Peyer's patch (tissue), 4 donors: ENCODE data around the gene RSU1. TPM values are rescaled to one million over a fixed set of nuclear protein-coding genes. Genes with fewer than 3 reads are reported as not detected.

Experiments
- DNase-seq, 3 donors: peaks; one replicate each; pipeline ENCODE4 v3.0.0-alpha.2; 2017 to 2019
- H3K27ac ChIP-seq, 4 donors: fragments of 200-600 bp; sonication (generic); one replicate each; pipeline ENCODE4 v1.5.1; 2016 to 2019
- H3K27me3 ChIP-seq, 2 donors: fragments of 200-600 bp; sonication (generic); one replicate each; pipeline ENCODE4 v1.5.1; 2019
- H3K36me3 ChIP-seq, 3 donors: fragments of 200-600 bp; sonication (generic); one replicate each; pipeline ENCODE4 v1.5.1; 2016 to 2019
- H3K4me1 ChIP-seq, 4 donors: fragments of 200-600 bp; sonication (generic); one replicate each; pipeline ENCODE4 v1.5.1; 2016 to 2019
- H3K4me3 ChIP-seq, 4 donors: fragments of 200-600 bp; sonication (generic); 1 replicate in 3 of 4; 2 replicates in 1 of 4; pipeline ENCODE4 v1.5.1; 2016 to 2019; ENCODE audit warnings: mild to moderate bottlenecking in 1 of 4
- H3K9me3 ChIP-seq, 4 donors: fragments of 200-600 bp; sonication (generic); one replicate each; pipeline ENCODE4 v1.5.1; 2016 to 2019; ENCODE audit warnings: mild to moderate bottlenecking in 1 of 4
- CTCF ChIP-seq, 6 experiments: fragments of 450-650 bp in 4 of 6; fragments of 200-600 bp in 2 of 6; sonication (generic) in 1 of 6; IDR thresholded peaks; one replicate each; pipeline ENCODE4 v1.5.1; 2017 to 2019; ENCODE audit warnings: antibody characterized with exemption in 6 of 6, mild to moderate bottlenecking in 3 of 6, moderate library complexity in 1 of 6
- POLR2A ChIP-seq, 2 donors: fragments of 450-650 bp; IDR thresholded peaks; one replicate each; pipeline ENCODE4 v1.5.1; 2017; ENCODE audit warnings: antibody characterized with exemption in 2 of 2, mild to moderate bottlenecking in 2 of 2, moderate library complexity in 2 of 2
- total RNA-seq, 4 donors: library from RNA; depleted of rRNA; stranded (reverse); fragments of >200 nt; gene quantifications; one replicate each; pipeline ENCODE4 v1.1.0, GENCODE V29; 2016

Gene RSU1
- total RNA-seq, 4 donors from 2014 or later = 14.5 to 31.4 (median 23.5) TPM

DNA sequence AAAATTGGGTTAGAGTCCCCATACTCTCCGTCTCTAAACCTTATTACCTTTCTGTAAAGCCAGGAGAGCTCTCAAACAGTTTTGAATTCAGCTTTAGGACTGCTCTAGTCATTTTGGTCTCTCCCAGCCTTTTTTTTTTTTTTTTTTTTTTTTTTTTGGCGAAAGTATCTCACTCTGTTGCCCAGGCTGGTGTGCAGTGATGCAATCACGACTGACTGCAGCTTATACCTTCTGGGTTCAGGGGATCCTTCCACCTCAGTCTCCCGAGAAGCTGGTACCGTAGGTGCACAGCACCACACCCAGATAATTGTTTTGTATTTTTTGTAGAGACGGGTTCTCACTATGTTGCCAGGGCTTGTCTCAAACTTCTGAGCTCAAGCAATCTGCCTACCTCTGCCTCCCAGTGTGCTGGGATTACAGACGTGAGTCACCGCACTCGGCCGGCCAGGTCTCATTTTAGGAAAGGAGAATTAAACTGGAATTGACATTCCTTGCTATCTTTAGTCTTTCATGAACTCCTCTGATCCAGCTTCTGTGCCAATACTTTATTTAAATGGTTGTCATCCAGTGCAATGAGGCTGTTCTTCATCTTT is 31.4 kb upstream of the RSU1 start:
- H3K9me3 ChIP-seq = no peaks in the 10 kb centered on the region
- DNase-seq = no peak
- H3K27ac ChIP-seq = no peak overlapping the region
- H3K36me3 ChIP-seq = no peaks in the 10 kb centered on the region
- no peak for TF ChIP-seq POLR2A (IDR thresholded peaks at IDR 0.05)
- TF ChIP-seq CTCF (IDR thresholded peaks at IDR 0.05) = no peak
- no peaks in the 10 kb centered on the region for H3K27me3 ChIP-seq
- no peaks in the 10 kb centered on the region for H3K4me1 ChIP-seq
- H3K4me3 ChIP-seq = no peak overlapping the region

- H3K4me3 ChIP-seq = no peak overlapping the region
- no peaks in the 10 kb centered on the region for H3K4me1 ChIP-seq
- H3K27me3 ChIP-seq = no peaks in the 10 kb centered on the region
- H3K36me3 ChIP-seq = no peaks in the 10 kb centered on the region
- H3K27ac ChIP-seq = no peak overlapping the region
- DNase-seq = no peak
- no peaks in the 10 kb centered on the region for H3K9me3 ChIP-seq
- TF ChIP-seq POLR2A (IDR thresholded peaks at IDR 0.05) (no peak), CTCF (IDR thresholded peaks at IDR 0.05) (no peak)
Measured at GRCh38 chr10:16847644-16848043, 30.4 kb upstream of the RSU1 start.

GRCh38 chr10:16845248-16845647 is 28.0 kb upstream of the RSU1 start:
- Histone ChIP-seq H3K27me3 (no peaks in the 10 kb centered on the region), H3K27ac (no peak overlapping the region), H3K4me1 (no peaks in the 10 kb centered on the region), H3K9me3 (no peaks in the 10 kb centered on the region), H3K4me3 (no peak overlapping the region), H3K36me3 (no peaks in the 10 kb centered on the region)
- DNase-seq = no peak
- TF ChIP-seq CTCF (IDR thresholded peaks at IDR 0.05) (no peak), POLR2A (IDR thresholded peaks at IDR 0.05) (no peak)

DNA sequence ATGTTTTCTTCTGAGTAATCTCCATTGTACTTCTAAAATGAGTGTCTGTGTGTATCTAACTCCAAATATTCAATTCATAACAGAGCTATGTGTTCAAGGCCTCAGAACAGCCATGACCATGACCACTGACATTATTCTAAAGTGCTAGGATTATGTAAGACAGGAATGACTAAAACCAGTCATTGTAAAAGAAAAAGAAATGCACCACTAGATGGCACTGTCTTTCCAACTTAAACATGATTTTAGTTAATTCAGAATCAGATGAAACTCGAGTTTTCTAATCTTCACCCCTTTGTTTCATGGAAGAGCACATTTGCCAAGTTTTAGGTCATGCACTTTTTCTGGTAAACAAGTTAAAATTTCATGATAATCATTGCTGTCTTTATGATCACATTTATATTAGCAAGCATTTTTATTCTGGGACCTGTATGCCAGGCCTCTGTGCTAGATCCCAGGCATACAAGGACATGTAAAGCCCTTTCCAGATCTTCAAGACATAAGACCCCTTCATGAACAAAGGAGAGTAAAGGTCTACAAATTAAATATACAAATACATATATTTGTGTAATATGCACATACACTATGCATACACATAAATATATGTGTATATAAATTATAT is 26.1 kb upstream of the RSU1 start:
- H3K36me3 ChIP-seq = no peaks in the 10 kb centered on the region
- no peak overlapping the region for H3K4me3 ChIP-seq
- no peaks in the 10 kb centered on the region for H3K4me1 ChIP-seq
- H3K9me3 ChIP-seq = no peaks in the 10 kb centered on the region
- no peaks in the 10 kb centered on the region for H3K27me3 ChIP-seq
- DNase-seq = no peak
- TF ChIP-seq POLR2A (IDR thresholded peaks at IDR 0.05) (no peak), CTCF (IDR thresholded peaks at IDR 0.05) (peak; percentile 56 to 75 (median 60))
- H3K27ac ChIP-seq = no peak overlapping the region

DNA sequence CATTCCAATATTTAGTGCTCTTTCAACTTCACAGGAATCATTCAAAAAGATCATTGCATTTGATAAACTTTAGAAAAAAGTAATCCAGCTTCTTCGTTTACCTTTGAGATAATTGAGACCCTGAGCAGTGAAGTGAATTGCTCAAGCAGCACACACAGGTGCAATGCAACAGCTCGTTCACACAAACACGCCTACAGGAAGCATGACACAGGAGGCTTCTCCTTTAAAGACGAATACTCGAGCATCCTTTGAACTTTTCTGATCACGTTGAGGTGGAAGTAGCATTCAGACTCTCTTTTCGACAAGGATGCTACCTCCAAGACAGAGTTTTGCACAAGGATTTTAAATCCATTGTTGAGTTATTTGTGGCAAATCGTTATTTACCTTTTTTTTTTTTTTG is 18.0 kb upstream of the RSU1 start:
- Histone ChIP-seq H3K9me3 (no peaks in the 10 kb centered on the region), H3K27me3 (no peaks in the 10 kb centered on the region), H3K4me1 (no peaks in the 10 kb centered on the region), H3K4me3 (no peak overlapping the region), H3K27ac (no peak overlapping the region), H3K36me3 (no peaks in the 10 kb centered on the region)
- TF ChIP-seq CTCF (IDR thresholded peaks at IDR 0.05) = no peak
- TF ChIP-seq POLR2A (IDR thresholded peaks at IDR 0.05) = no peak
- no peak for DNase-seq
